NCI-H748 treated with DMSO at 0.1 percent for 48 hours (cell line): ENCODE results near the gene GRM1.

Experiments
- DNase-seq: peaks from one replicate; lab custom pipeline; 2025; lab: John Stamatoyannopoulos, UW

GRM1 gene

GRCh38 chr6:146097586-146097985, 68.7 kb downstream of the GRM1 start:
- DNase-seq, result no peak

DNA sequence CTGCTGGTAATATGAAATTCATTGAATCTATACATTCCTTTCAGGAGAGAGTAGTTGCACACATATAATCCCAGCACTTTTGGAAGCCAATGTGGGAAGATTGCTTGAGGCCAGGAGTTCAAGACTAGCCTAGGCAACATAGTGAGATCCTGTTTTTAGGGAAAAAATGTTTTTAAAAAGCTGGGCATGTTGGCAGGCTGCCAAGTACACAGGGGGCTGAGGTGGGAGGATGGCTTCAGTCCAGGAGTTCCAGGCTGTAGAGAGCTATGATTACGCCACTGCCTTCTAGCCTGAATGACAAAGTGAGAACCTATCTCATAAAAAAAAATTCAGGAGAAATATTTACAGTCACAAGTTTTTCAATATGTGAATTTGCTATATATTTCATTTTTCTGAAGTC, 71.9 kb downstream of the GRM1 start:
- DNase-seq, result no peak

- DNase-seq, result no peak
Observed at GRCh38 chr6:146103416-146104072, 74.7 kb downstream of the GRM1 start.

DNA sequence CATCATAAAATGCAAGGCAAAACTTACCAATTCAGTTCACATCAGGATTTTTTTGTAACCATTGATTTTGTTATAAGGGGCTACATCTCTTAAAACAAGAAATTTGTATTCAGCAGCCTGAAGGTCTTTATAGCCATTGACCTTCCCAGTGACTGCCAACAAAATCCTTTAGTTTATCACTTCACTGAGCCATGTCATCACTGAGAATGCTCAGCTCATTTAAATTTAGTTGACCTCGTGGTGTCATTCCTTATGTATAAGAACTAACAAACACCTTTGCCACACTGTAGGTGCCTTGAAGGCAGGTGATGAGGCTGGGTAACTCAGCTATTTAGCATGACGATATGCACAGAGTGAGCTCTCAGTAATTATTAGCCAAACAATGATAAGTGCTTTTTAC, 77.7 kb downstream of the GRM1 start:
- DNase-seq, result no peak

DNA sequence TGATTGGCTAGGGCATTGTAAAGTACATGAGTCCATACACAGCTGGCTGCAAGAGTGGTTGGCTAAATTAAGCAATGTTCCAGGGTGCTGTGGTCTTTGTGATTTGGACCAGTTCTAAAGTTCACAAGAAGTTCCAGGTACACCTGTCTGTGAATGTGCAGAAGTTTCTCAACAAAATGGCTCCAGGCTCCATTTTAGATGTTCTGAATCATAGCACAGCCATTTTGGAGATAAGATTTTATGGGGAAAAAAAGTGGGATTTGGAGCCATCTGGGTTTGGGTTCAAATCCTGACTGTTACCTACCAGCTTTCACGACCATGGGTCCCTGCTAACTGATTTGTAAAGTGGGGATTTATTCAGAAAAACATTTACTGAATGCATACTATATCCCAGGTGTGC, 82.1 kb downstream of the GRM1 start:
- no peak for DNase-seq

DNA sequence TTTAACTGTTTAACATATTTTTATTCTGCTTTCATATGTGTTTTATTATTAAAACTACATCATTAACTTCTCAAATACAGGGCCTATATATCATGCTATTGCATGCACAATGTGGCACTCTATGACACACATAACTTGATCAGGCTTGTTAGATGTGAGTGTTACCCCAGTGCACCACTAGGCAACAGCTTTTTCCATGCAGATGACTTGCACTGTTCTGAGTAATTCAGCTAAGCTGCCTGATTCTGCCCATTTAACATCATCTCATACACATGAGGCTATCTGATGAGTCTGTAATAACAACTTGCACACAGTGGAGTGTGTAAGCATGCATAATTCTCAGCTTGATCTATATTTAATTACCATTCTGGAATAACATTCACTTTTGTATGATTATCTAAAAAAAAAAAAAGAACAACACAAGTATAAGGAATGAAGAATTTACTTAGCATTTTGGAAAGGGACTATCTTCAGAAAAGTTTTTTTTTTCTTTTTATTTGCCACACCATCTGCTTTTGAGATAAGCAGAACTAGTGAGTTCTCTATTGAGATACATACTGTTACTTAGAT, 83.1 kb downstream of the GRM1 start:
- DNase-seq, result no peak

DNA sequence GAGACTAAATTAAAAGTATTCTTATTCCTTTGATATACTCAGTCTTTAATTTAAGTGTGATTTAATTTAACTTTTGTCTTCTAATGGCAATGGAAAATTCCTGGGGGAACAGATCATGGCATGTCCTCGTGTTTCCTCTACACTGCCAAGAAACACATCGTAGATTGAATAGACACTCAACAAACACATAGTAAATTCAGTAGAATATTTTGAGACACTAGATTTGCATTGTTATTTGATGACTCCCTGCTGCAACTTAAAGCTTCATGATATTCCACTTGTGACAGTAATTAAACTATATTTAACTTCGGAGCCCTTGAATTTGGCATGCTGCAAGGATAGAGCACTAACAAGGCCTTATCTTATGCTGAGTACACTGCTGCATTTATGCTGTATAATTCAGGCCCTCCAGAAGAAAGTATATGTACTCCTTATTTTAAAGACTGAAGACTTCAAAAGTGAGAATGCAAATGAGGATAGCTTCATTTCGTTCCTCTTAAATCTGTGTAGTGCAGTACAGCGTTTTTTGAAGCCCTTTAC, 84.3 kb downstream of the GRM1 start:
- DNase-seq, result no peak

DNA sequence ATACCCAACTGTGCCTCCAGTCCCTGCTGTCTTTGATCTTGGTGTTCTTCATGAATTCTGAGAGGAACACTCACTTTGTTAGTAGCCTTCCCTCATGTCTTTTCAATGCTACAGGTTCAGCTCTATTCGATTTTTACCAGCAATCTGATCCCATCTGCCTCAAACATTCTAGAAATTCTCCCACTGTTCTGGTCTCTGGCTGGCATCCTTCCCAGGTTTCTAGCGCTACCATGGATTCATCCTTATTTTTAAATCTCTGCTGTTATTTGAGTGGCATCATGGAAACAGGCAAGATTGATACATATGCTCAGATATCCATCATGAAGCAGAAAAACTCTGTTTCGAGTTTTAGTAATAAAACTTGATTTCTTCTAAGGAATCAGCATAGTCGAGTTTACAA, 94.8 kb downstream of the GRM1 start:
- DNase-seq, result no peak

DNA sequence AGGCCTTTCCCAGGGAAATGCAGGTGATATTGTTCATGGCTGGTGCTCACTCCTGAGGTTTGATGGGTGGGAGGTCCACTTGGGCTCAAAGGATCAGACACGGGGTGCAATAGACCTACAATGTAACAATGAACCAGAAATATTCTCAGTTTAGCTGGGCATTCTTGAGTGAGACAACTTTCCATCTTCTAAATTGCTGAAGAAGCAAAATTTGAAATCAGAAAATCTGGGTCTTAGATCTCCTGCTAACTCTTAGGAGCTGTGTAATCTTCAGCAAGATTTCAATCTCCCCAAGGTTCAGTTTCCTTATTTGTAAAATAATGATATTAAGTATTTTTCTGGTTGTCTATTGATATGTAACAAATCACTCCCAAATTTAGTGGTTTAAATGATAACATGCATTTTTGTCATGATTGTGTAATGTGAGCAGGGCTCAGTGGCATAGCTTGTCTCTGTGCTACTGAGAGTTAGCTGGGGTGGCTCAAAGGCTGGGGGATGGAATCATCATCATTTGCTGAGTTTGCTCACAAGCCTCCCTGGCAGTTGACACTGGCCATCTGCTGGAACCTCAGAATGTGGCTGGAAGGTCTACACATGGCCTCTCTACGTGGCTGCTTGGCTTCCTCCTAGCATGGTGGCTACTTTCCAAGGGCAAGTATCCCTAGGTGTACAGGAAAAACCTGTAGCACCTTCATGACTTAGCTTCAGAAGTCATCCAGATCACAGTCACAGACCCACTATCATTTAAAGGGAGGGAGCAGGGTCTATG, 98.8 kb downstream of the GRM1 start:
- no peak for DNase-seq

DNA sequence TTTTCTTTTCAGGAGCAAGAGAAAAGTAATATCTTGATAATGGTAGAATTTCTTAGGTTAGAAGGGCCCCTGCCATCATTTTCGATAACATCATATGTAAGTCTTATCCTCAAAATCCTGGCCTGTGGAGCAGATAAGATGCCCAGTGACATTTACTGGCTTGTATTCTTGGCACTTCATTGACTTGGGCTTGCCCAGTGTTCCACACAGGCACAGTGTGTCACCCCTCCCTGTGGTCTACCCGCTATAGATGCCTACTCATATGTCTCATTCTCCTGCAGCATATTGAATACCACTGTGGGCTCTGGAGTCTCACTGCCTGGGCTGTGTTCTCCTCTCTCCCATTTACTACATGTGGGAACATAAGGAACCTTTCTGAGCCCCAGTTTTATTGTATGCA, 105.0 kb downstream of the GRM1 start:
- DNase-seq, result no peak

- no peak for DNase-seq
Observed at GRCh38 chr6:146135167-146135566, 106.3 kb downstream of the GRM1 start.

DNA sequence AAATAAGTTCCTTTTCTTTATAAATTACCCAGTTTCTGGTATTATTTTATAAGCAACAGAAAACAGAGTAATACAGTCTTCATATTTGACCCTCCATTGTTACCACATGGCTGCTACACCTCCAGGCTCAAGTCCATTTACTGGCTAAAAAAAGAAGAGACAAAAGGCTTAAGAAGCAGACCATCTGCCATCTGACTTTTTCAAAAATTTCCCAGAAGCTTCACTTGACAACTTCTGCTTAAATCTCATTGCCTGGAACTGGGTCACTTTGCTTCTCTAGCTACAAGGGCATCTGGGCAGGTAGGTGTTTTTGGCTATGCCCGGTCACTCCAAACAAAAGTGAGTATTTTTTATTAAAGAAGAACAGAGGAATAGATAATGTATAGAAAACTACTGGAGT, 118.0 kb downstream of the GRM1 start:
- DNase-seq, result no peak

GRCh38 chr6:146149770-146150169, 120.9 kb downstream of the GRM1 start:
- DNase-seq, result no peak

GRCh38 chr6:146153040-146153758, 124.3 kb downstream of the GRM1 start:
- no peak for DNase-seq

- no peak for DNase-seq
Observed at GRCh38 chr6:146154197-146154596, 125.3 kb downstream of the GRM1 start.

- DNase-seq, result no peak
Observed at GRCh38 chr6:146161664-146162063, 132.8 kb downstream of the GRM1 start.

- DNase-seq, result no peak
Observed at GRCh38 chr6:146169872-146170271, 141.0 kb downstream of the GRM1 start.

GRCh38 chr6:146177785-146178184, 148.9 kb downstream of the GRM1 start:
- DNase-seq, result no peak

- DNase-seq, result no peak
Observed at GRCh38 chr6:146183831-146184230, 155.0 kb downstream of the GRM1 start.

GRCh38 chr6:146184701-146185100, 155.8 kb downstream of the GRM1 start:
- DNase-seq, result no peak

DNA sequence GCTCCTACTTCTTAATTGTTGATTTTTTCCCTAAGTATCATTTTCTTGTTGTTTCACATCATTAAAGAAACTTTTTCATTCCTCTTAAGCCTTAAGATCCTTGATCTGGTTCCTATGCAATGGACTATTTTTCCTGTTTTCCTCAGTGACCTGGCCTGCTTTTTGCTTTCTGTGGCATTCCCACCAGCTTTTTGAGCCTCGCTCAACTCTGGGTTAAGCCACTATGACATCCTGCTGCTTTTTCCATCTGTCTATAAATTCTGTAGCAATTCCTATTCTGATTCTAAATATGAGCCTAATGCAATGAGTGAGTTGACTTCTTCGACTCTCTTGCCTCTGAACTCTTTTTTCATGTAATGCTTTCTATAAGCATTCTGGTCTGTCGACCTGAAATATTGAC, 160.3 kb downstream of the GRM1 start:
- no peak for DNase-seq

GRCh38 chr6:146190581-146190980, 161.7 kb downstream of the GRM1 start:
- no peak for DNase-seq

DNA sequence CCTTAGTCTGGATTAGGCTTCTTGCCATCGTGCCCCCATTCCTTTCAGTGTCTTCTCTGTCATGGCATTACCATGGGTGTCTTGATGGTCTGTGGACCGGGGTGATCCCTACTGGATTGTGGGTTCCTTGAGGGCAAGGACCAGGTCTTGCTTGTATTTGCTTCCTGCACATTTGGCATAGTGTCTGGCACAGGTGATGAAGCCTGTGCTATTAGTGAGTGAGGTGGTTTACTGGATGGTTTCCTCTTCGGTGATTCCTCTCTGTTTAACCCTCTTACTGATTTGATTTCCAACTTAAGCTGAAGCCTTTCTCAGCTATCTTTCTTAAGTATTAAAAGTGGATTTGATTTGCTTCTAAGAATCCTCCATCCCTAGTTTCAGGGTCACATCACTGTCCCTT, 162.3 kb downstream of the GRM1 start:
- DNase-seq, result no peak
